ENCODE measurements around the gene SCNN1G. TPM values are rescaled to one million over a fixed set of nuclear protein-coding genes. Genes with fewer than 3 reads are reported as not detected.

Gene SCNN1G
- total and polyA plus RNA-seq, 9 of the 15 experiments (the other 6 are each of a cell fraction or from before 2014, with no cell fraction given), result not detected

DNA sequence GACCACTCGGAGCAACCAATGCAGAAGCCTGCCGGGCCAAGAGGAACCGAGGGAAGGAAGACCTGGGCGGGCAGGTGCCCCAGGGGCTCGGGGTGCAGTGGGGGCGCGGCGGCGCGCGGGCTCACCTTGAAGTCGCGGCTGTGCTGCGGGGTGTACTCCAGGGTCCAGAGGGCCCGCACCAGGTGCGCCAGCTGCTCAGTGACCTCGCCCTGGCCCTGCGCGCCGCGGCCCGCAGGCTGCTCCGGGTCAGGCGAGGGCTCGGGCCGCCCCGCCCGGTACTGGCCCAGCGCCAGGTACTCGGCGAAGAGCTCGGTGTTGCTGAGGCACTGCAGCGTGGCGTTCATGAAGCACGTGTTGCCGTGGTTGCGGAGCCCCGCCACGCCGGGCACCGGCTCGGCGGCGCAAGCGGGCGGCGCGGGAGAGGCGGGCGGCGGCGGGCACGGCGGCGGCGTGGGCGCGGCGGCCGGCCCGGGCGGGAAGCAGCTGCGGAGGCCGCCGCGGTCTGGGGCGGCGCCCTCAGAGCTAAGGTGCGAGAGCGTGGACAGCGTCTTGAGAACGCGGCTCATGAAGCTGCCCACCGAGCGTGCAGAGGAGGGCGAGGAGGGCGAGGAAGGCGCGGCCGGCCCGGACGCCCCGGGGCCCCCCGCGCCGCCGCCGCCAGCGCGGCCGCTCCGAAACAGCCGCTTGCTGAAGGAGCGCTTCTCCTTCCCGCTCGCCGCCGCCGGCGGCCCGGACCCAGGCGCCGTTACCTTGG lies 33.9 kb upstream of the SCNN1G start (continued):
- TF ChIP-seq, protein P1, sequence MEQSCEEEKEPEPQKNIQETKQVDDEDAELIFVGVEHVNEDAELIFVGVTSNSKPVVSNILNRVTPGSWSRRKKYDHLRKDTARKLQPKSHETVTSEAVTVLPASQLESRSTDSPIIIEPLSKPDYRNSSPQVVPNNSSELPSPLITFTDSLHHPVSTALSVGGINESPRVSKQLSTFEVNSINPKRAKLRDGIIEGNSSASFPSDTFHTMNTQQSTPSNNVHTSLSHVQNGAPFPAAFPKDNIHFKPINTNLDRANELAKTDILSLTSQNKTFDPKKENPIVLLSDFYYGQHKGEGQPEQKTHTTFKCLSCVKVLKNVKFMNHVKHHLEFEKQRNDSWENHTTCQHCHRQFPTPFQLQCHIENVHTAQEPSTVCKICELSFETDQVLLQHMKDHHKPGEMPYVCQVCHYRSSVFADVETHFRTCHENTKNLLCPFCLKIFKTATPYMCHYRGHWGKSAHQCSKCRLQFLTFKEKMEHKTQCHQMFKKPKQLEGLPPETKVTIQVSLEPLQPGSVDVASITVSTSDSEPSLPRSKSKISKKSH (CRISPR knock-in tag; IDR thresholded peaks at IDR 0.05), result no peak
- TF ChIP-seq ZNF175 (CRISPR knock-in tag; IDR thresholded peaks at IDR 0.05; ENCODE audit: low read depth) (no peak), CTBP1 (IDR thresholded peaks at IDR 0.05; ENCODE audit: borderline replicate concordance) (peak; percentile 66), ZNF830 (CRISPR knock-in tag; IDR thresholded peaks at IDR 0.05) (no peak), CBFA2T3 (IDR thresholded peaks at IDR 0.05) (peak; percentile 57), MEIS2 (IDR thresholded peaks at IDR 0.05; ENCODE audit: partially characterized antibody) (no peak), RBFOX2 (IDR thresholded peaks at IDR 0.05; ENCODE audit: low read depth, low read length) (peak; percentile 56; the same call in 1 of the 2 replicates), PCBP1 (IDR thresholded peaks at IDR 0.05; ENCODE audit: low read depth, low read length, poor library complexity, severe bottlenecking) (no peak), GTF2F1 (IDR thresholded peaks at IDR 0.05; ENCODE audit: low read depth, low read length) (no peak), POLR3G (IDR thresholded peaks at IDR 0.05; ENCODE audit: extremely low read depth, insufficient read length, insufficient replicate concordance) (no peak), ZNF699 (CRISPR knock-in tag; IDR thresholded peaks at IDR 0.05; ENCODE audit: insufficient replicate concordance) (no peak), TEAD2 (tag; IDR thresholded peaks at IDR 0.05) (no peak)
- TF ChIP-seq, protein P2, sequence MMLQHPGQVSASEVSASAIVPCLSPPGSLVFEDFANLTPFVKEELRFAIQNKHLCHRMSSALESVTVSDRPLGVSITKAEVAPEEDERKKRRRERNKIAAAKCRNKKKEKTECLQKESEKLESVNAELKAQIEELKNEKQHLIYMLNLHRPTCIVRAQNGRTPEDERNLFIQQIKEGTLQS (IDR thresholded peaks at IDR 0.05), result no peak
- TF ChIP-seq, protein P2 (CRISPR knock-in tag; conservative IDR thresholded peaks at IDR 0.05), result no peak
- TF ChIP-seq, protein P3, sequence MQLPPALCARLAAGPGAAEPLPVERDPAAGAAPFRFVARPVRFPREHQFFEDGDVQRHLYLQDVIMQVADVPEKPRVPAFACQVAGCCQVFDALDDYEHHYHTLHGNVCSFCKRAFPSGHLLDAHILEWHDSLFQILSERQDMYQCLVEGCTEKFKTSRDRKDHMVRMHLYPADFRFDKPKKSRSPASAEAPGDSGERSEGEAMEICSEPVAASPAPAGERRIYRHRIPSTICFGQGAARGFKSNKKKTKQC (CRISPR knock-in tag; IDR thresholded peaks at IDR 0.05), result no peak
- TF ChIP-seq, protein P4, sequence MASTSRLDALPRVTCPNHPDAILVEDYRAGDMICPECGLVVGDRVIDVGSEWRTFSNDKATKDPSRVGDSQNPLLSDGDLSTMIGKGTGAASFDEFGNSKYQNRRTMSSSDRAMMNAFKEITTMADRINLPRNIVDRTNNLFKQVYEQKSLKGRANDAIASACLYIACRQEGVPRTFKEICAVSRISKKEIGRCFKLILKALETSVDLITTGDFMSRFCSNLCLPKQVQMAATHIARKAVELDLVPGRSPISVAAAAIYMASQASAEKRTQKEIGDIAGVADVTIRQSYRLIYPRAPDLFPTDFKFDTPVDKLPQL (IDR thresholded peaks at IDR 0.05; ENCODE audit: extremely low read depth, insufficient read length), result no peak
- TF ChIP-seq, protein P5, sequence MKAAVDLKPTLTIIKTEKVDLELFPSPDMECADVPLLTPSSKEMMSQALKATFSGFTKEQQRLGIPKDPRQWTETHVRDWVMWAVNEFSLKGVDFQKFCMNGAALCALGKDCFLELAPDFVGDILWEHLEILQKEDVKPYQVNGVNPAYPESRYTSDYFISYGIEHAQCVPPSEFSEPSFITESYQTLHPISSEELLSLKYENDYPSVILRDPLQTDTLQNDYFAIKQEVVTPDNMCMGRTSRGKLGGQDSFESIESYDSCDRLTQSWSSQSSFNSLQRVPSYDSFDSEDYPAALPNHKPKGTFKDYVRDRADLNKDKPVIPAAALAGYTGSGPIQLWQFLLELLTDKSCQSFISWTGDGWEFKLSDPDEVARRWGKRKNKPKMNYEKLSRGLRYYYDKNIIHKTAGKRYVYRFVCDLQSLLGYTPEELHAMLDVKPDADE (conservative IDR thresholded peaks at IDR 0.05; ENCODE audit: control insufficient read depth, low read depth, low read length), result no peak; the same call in 1 of the 2 replicates
- TF ChIP-seq, protein P6, sequence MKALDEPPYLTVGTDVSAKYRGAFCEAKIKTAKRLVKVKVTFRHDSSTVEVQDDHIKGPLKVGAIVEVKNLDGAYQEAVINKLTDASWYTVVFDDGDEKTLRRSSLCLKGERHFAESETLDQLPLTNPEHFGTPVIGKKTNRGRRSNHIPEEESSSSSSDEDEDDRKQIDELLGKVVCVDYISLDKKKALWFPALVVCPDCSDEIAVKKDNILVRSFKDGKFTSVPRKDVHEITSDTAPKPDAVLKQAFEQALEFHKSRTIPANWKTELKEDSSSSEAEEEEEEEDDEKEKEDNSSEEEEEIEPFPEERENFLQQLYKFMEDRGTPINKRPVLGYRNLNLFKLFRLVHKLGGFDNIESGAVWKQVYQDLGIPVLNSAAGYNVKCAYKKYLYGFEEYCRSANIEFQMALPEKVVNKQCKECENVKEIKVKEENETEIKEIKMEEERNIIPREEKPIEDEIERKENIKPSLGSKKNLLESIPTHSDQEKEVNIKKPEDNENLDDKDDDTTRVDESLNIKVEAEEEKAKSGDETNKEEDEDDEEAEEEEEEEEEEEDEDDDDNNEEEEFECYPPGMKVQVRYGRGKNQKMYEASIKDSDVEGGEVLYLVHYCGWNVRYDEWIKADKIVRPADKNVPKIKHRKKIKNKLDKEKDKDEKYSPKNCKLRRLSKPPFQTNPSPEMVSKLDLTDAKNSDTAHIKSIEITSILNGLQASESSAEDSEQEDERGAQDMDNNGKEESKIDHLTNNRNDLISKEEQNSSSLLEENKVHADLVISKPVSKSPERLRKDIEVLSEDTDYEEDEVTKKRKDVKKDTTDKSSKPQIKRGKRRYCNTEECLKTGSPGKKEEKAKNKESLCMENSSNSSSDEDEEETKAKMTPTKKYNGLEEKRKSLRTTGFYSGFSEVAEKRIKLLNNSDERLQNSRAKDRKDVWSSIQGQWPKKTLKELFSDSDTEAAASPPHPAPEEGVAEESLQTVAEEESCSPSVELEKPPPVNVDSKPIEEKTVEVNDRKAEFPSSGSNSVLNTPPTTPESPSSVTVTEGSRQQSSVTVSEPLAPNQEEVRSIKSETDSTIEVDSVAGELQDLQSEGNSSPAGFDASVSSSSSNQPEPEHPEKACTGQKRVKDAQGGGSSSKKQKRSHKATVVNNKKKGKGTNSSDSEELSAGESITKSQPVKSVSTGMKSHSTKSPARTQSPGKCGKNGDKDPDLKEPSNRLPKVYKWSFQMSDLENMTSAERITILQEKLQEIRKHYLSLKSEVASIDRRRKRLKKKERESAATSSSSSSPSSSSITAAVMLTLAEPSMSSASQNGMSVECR (CRISPR knock-in tag; IDR thresholded peaks at IDR 0.05), result peak; percentile 48; the same call in 1 of the 2 replicates
